ENCODE results near the gene ST6GALNAC6.

DNA sequence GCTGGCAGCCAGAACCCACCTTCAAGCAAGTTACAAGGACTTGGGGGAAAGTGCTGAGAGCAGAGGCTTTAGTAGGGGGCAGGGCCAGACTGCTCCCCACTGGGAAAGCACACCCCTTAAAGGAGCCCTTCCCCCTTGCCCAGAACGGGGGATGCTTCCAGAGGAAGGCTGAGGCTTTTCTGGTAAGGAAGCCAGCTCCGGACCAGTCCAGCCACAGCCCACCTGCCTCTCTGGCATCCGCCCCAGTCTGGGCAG is 42.5 kb upstream of the ST6GALNAC6 start:
- TF ChIP-seq SIN3A (conservative IDR thresholded peaks at IDR 0.05 in 1 of 2, IDR thresholded peaks at IDR 0.05 in 1 of 2; ENCODE audit: low read depth in 1 of 2, low read length in 2 of 2) (no peak), KDM5A (IDR thresholded peaks at IDR 0.05; ENCODE audit: low read length) (no peak), EZH2 (IDR thresholded peaks at IDR 0.05; ENCODE audit: low read depth, low read length, severe bottlenecking) (no peak), POLR2AphosphoS5 (IDR thresholded peaks at IDR 0.05; ENCODE audit: low read depth, low read length) (no peak), EP300 (IDR thresholded peaks at IDR 0.05; ENCODE audit: borderline replicate concordance in 1 of 2, low read depth in 2 of 2, low read length in 2 of 2) (no peak)
- TF ChIP-seq, protein P1, sequence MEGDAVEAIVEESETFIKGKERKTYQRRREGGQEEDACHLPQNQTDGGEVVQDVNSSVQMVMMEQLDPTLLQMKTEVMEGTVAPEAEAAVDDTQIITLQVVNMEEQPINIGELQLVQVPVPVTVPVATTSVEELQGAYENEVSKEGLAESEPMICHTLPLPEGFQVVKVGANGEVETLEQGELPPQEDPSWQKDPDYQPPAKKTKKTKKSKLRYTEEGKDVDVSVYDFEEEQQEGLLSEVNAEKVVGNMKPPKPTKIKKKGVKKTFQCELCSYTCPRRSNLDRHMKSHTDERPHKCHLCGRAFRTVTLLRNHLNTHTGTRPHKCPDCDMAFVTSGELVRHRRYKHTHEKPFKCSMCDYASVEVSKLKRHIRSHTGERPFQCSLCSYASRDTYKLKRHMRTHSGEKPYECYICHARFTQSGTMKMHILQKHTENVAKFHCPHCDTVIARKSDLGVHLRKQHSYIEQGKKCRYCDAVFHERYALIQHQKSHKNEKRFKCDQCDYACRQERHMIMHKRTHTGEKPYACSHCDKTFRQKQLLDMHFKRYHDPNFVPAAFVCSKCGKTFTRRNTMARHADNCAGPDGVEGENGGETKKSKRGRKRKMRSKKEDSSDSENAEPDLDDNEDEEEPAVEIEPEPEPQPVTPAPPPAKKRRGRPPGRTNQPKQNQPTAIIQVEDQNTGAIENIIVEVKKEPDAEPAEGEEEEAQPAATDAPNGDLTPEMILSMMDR (IDR thresholded peaks at IDR 0.05; ENCODE audit: control extremely low read depth in 1 of 3, insufficient read depth in 1 of 3, low read depth in 1 of 3, low read length in 3 of 3) = no peak
- TF ChIP-seq, protein P2, sequence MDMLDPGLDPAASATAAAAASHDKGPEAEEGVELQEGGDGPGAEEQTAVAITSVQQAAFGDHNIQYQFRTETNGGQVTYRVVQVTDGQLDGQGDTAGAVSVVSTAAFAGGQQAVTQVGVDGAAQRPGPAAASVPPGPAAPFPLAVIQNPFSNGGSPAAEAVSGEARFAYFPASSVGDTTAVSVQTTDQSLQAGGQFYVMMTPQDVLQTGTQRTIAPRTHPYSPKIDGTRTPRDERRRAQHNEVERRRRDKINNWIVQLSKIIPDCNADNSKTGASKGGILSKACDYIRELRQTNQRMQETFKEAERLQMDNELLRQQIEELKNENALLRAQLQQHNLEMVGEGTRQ (IDR thresholded peaks at IDR 0.05; ENCODE audit: low read length) = no peak
